Bronchus fibroblast of lung (primary cell): ENCODE measurements around the gene TOMT. TPM values are rescaled to one million over a fixed set of nuclear protein-coding genes. Genes with fewer than 3 reads are reported as not detected.

Experiments used
- total RNA-seq: library from RNA; depleted of rRNA; stranded (reverse); fragments of >200 nt; gene quantifications from 2 replicates; pipeline ENCODE4 v1.2.3, GENCODE V29; 2015

TOMT gene
- 0.15 TPM in 1 of 2 replicates, not detected in the other for total RNA-seq

GRCh38 chr11:72105888-72106287 is at the start of gene TOMT:
Gene TOMT, plus strand, starts transcription at chr11:72105924. Its CDS starts 28 bp downstream, at chr11:72105952.

GRCh38 chr11:72080326-72081183 is 25.2 kb upstream of the TOMT start, which contains the start of the genes LRRC51 and NUMA1:
Gene LRRC51, plus strand, starts transcription at chr11:72080850. Its CDS starts 8,234 bp downstream, at chr11:72089084.
Gene NUMA1, minus strand, starts transcription at chr11:72080542. Its CDS starts 44,599 bp downstream, at chr11:72035943.

GRCh38 chr11:72102946-72103753 is 2.6 kb upstream of the TOMT start, which contains the start of gene LAMTOR1:
Gene LAMTOR1, minus strand, starts transcription at chr11:72103297. Its CDS starts 73 bp downstream, at chr11:72103224.

GRCh38 chr11:72112143-72112977 is 6.6 kb downstream of the TOMT start, which contains the start of gene ANAPC15:
Gene ANAPC15, minus strand, starts transcription at chr11:72112695. Its CDS starts 1,419 bp downstream, at chr11:72111276.

GRCh38 chr11:72135473-72135872 is 29.7 kb downstream of the TOMT start, which contains the start of gene FOLR3:
Gene FOLR3, plus strand, starts transcription at chr11:72135725. Its CDS starts 228 bp downstream, at chr11:72135953.

Other genes starting within 250 kb of the TOMT start
- gene DEFB131B, start 227.5 kb upstream of the TOMT start, total RNA-seq: not detected in 2 replicates
- gene XNDC1N, start 177.3 kb upstream of the TOMT start, total RNA-seq: 4.9 and 6.1 TPM in 2 replicates
- 20.2 and 22.4 TPM in 2 replicates for gene RNF121, start 176.9 kb upstream of the TOMT start, total RNA-seq
- 0.45 and 1.0 TPM in 2 replicates for gene IL18BP, start 107.0 kb upstream of the TOMT start, total RNA-seq
- 119 and 128 TPM in 2 replicates for gene NUMA1, start 25.4 kb upstream of the TOMT start, total RNA-seq
- gene LRRC51, start 25.1 kb upstream of the TOMT start, total RNA-seq: 4.6 and 10.9 TPM in 2 replicates
- gene LAMTOR1, start 2.6 kb upstream of the TOMT start, total RNA-seq: 145 and 149 TPM in 2 replicates
- gene ANAPC15, start 6.8 kb downstream of the TOMT start, total RNA-seq: 64.4 and 69.4 TPM in 2 replicates
- not detected in 2 replicates for gene FOLR3, start 29.8 kb downstream of the TOMT start, total RNA-seq
- gene FOLR1, start 86.2 kb downstream of the TOMT start, total RNA-seq: not detected in 2 replicates
- not detected in 2 replicates for gene FOLR2, start 110.9 kb downstream of the TOMT start, total RNA-seq
- gene INPPL1, start 118.8 kb downstream of the TOMT start, total RNA-seq: 51.9 and 67.9 TPM in 2 replicates
- gene PHOX2A, start 138.3 kb downstream of the TOMT start, total RNA-seq: not detected in 2 replicates